Activated CD4-positive, alpha-beta memory T cell treated with anti-CD3 and anti-CD28 coated beads for 36 hours (primary cell): ENCODE measurements around the gene RIN1. TPM values are rescaled to one million over a fixed set of nuclear protein-coding genes. Genes with fewer than 3 reads are reported as not detected.

Experiments used
- CTCF ChIA-PET: fragments of 350-600 bp; sonication (Branson Sonifier 250); formaldehyde crosslinking; loops from one replicate; lab custom pipeline; 2021; ENCODE audit warnings: antibody characterized with exemption, inconsistent platforms; lab: Charles Lee
- POLR2A ChIA-PET: fragments of 350-600 bp; sonication (Branson Sonifier 250); formaldehyde crosslinking; loops from one replicate; lab custom pipeline; 2021; ENCODE audit warnings: antibody characterized with exemption; lab: Charles Lee
- DNase-seq: peaks from one replicate; pipeline ENCODE4 v3.0.0-alpha.2; 2020
- H3K27ac Mint-ChIP-seq: one replicate; pipeline ENCODE4 v1.8.0; 2021; ENCODE audit warnings: mixed read lengths
- H3K27me3 Mint-ChIP-seq: one replicate; pipeline ENCODE4 v1.8.0; 2021; ENCODE audit warnings: mixed read lengths
- H3K36me3 Mint-ChIP-seq: one replicate; pipeline ENCODE4 v1.8.0; 2021; ENCODE audit warnings: mixed read lengths
- H3K4me1 Mint-ChIP-seq: one replicate; pipeline ENCODE4 v1.8.0; 2021; ENCODE audit warnings: low read depth, mixed read lengths
- H3K4me3 Mint-ChIP-seq: one replicate; pipeline ENCODE4 v1.8.0; 2021; ENCODE audit warnings: mild to moderate bottlenecking, mixed read lengths
- H3K9me3 Mint-ChIP-seq: one replicate; pipeline ENCODE4 v1.8.0; 2021; ENCODE audit warnings: mixed read lengths
- intact Hi-C: fragments of 100-400 bp; cut with micrococcal nuclease; formaldehyde crosslinking; loops from one replicate; pipeline ENCODE4 v1.15.1; 2023
- total RNA-seq, 2 experiments: library from RNA; stranded (reverse); gene quantifications; one replicate each; pipeline ENCODE4 v1.2.3, GENCODE V29; 2021

RIN1 gene
- total RNA-seq, 2 experiments from 2014 or later = 1.0 to 1.6 TPM

- POLR2A ChIA-PET = interaction anchor here (0.9 kb wide), 1 partner anchor 41 kb away, joined by 3 read pairs; no protein-coding TSS in a partner anchor
- no peak overlapping the region for H3K27ac Mint-ChIP-seq
Observed at GRCh38 chr11:66329165-66329673, 7.0 kb downstream of the RIN1 start.

GRCh38 chr11:66328302-66329144 lies 7.7 kb downstream of the RIN1 start:
- peaks cover 27% of the 10 kb centered on the region for H3K4me1 Mint-ChIP-seq
- H3K27ac Mint-ChIP-seq = peak overlapping the region; percentile 40
- no peak overlapping the region for H3K4me3 Mint-ChIP-seq
- intact Hi-C loops = loop anchor here (1.0 kb wide), 1 partner anchor 16 kb away; no protein-coding TSS in a partner anchor
- H3K9me3 Mint-ChIP-seq = no peaks in the 10 kb centered on the region
- no peaks in the 10 kb centered on the region for H3K36me3 Mint-ChIP-seq
- ChIA-PET CTCF (interaction anchor here (0.8 to 1.2 kb wide), 3 partner anchors 13 to 60 kb away, joined by 3 to 29 read pairs (median 3); no protein-coding TSS in a partner anchor), POLR2A (interaction anchor here (0.6 to 0.9 kb wide), 2 partner anchors 23 to 40 kb away, joined by 3 read pairs; no protein-coding TSS in a partner anchor)
- no peaks in the 10 kb centered on the region for H3K27me3 Mint-ChIP-seq
- DNase-seq = peak; percentile 90

More at GRCh38 chr11:66329165-66329673, 7.0 kb downstream of the RIN1 start:
- H3K4me3 Mint-ChIP-seq = no peak overlapping the region
- DNase-seq = no peak
- H3K4me1 Mint-ChIP-seq = peaks cover 27% of the 10 kb centered on the region
- CTCF ChIA-PET = interaction anchor here (0.8 to 1.2 kb wide), 4 partner anchors 14 to 59 kb away, joined by 3 to 29 read pairs (median 3); no protein-coding TSS in a partner anchor
- intact Hi-C loops = no loop called here
- H3K36me3 Mint-ChIP-seq = no peaks in the 10 kb centered on the region
- no peaks in the 10 kb centered on the region for H3K9me3 Mint-ChIP-seq
- no peaks in the 10 kb centered on the region for H3K27me3 Mint-ChIP-seq

- Mint-ChIP-seq H3K27me3 (no peaks in the 10 kb centered on the region), H3K4me1 (peaks cover 27% of the 10 kb centered on the region), H3K36me3 (no peaks in the 10 kb centered on the region), H3K27ac (no peak overlapping the region), H3K4me3 (no peak overlapping the region), H3K9me3 (no peaks in the 10 kb centered on the region)
- DNase-seq = peak; percentile 41
- POLR2A ChIA-PET = no interaction called here
- intact Hi-C loops = loop anchor here (1.0 kb wide), 1 partner anchor 16 kb away; no protein-coding TSS in a partner anchor
- CTCF ChIA-PET = no interaction called here
Observed at GRCh38 chr11:66328031-66328301, 8.3 kb downstream of the RIN1 start.

- Mint-ChIP-seq H3K9me3 (no peaks in the 10 kb centered on the region), H3K27ac (peak overlapping the region; percentile 34), H3K4me1 (peaks cover 27% of the 10 kb centered on the region), H3K27me3 (no peaks in the 10 kb centered on the region), H3K4me3 (no peak overlapping the region), H3K36me3 (no peaks in the 10 kb centered on the region)
- intact Hi-C loops = loop anchor here (1.0 kb wide), 1 partner anchor 15 kb away; no protein-coding TSS in a partner anchor
- no peak for DNase-seq
- ChIA-PET POLR2A (interaction anchor here (0.9 kb wide), 1 partner anchor 15 kb away, joined by 3 read pairs; no protein-coding TSS in a partner anchor), CTCF (interaction anchor here (1.3 kb wide), 1 partner anchor 16 kb away, joined by 9 read pairs; no protein-coding TSS in a partner anchor)
Observed at GRCh38 chr11:66327171-66328030, 8.8 kb downstream of the RIN1 start.

- no peak overlapping the region for H3K4me3 Mint-ChIP-seq
- intact Hi-C loops = no loop called here
- H3K36me3 Mint-ChIP-seq = no peaks in the 10 kb centered on the region
- ChIA-PET CTCF (interaction anchor here (1.3 kb wide), 1 partner anchor 15 kb away, joined by 9 read pairs; no protein-coding TSS in a partner anchor), POLR2A (interaction anchor here (0.9 kb wide), 1 partner anchor 14 kb away, joined by 3 read pairs; no protein-coding TSS in a partner anchor)
- H3K27me3 Mint-ChIP-seq = no peaks in the 10 kb centered on the region
- peak overlapping the region; percentile 4 for H3K27ac Mint-ChIP-seq
- no peaks in the 10 kb centered on the region for H3K9me3 Mint-ChIP-seq
- peaks cover 27% of the 10 kb centered on the region for H3K4me1 Mint-ChIP-seq
- peak; percentile 40 for DNase-seq
Observed at GRCh38 chr11:66326261-66327111, 9.7 kb downstream of the RIN1 start.

GRCh38 chr11:66325263-66325671 lies 11.0 kb downstream of the RIN1 start:
- Mint-ChIP-seq H3K27ac (no peak overlapping the region), H3K4me1 (peaks cover 27% of the 10 kb centered on the region), H3K4me3 (no peak overlapping the region), H3K9me3 (peaks cover 1% of the 10 kb centered on the region), H3K36me3 (no peaks in the 10 kb centered on the region), H3K27me3 (no peaks in the 10 kb centered on the region)
- ChIA-PET CTCF (interaction anchor here (2.1 kb wide), 1 partner anchor 14 kb away, joined by 6 read pairs; no protein-coding TSS in a partner anchor), POLR2A (no interaction called here)
- intact Hi-C loops = no loop called here
- no peak for DNase-seq

- Mint-ChIP-seq H3K4me3 (no peak overlapping the region), H3K27me3 (no peaks in the 10 kb centered on the region), H3K27ac (no peak overlapping the region), H3K4me1 (peaks cover 29% of the 10 kb centered on the region), H3K36me3 (no peaks in the 10 kb centered on the region), H3K9me3 (peaks cover 6% of the 10 kb centered on the region)
- DNase-seq = no peak
- ChIA-PET POLR2A (no interaction called here), CTCF (interaction anchor here (2.1 kb wide), 1 partner anchor 13 kb away, joined by 6 read pairs; no protein-coding TSS in a partner anchor)
- intact Hi-C loops = no loop called here
Observed at GRCh38 chr11:66324664-66325063, 11.6 kb downstream of the RIN1 start.

- H3K36me3 Mint-ChIP-seq = no peaks in the 10 kb centered on the region
- intact Hi-C loops = no loop called here
- no peak overlapping the region for H3K4me3 Mint-ChIP-seq
- H3K9me3 Mint-ChIP-seq = peaks cover 6% of the 10 kb centered on the region
- DNase-seq = no peak
- CTCF ChIA-PET = interaction anchor here (2.1 kb wide), 1 partner anchor 12 kb away, joined by 6 read pairs; no protein-coding TSS in a partner anchor
- H3K4me1 Mint-ChIP-seq = peaks cover 35% of the 10 kb centered on the region
- no peaks in the 10 kb centered on the region for H3K27me3 Mint-ChIP-seq
- POLR2A ChIA-PET = no interaction called here
- no peak overlapping the region for H3K27ac Mint-ChIP-seq
Observed at GRCh38 chr11:66323684-66324083, 12.6 kb downstream of the RIN1 start.

- Mint-ChIP-seq H3K4me3 (no peak overlapping the region), H3K27me3 (no peaks in the 10 kb centered on the region), H3K27ac (no peak overlapping the region), H3K4me1 (peaks cover 35% of the 10 kb centered on the region), H3K9me3 (peaks cover 6% of the 10 kb centered on the region), H3K36me3 (no peaks in the 10 kb centered on the region)
- intact Hi-C loops = no loop called here
- POLR2A ChIA-PET = no interaction called here
- CTCF ChIA-PET = no interaction called here
- no peak for DNase-seq
Observed at GRCh38 chr11:66322732-66323427, 13.4 kb downstream of the RIN1 start.

- no peak overlapping the region for H3K4me3 Mint-ChIP-seq
- no peaks in the 10 kb centered on the region for H3K27me3 Mint-ChIP-seq
- H3K9me3 Mint-ChIP-seq = peaks cover 6% of the 10 kb centered on the region
- CTCF ChIA-PET = interaction anchor here (0.7 kb wide), 1 partner anchor 13 kb away, joined by 3 read pairs; no protein-coding TSS in a partner anchor
- POLR2A ChIA-PET = no interaction called here
- DNase-seq = no peak
- no peak overlapping the region for H3K27ac Mint-ChIP-seq
- intact Hi-C loops = no loop called here
- peaks cover 32% of the 10 kb centered on the region for H3K4me1 Mint-ChIP-seq
- no peaks in the 10 kb centered on the region for H3K36me3 Mint-ChIP-seq
Observed at GRCh38 chr11:66321606-66322005, 14.6 kb downstream of the RIN1 start.
